Ovary (tissue), 3 donors: Measurements from ENCODE around the gene HSPB7.

Experiments used
- EP300 ChIP-seq: sonication (generic); formaldehyde crosslinking; IDR thresholded peaks from one replicate; pipeline ENCODE4 v1.6.1; 2017; ENCODE audit warnings: antibody characterized with exemption
- POLR2A ChIP-seq: fragments of 450-650 bp; IDR thresholded peaks from one replicate; pipeline ENCODE4 v1.6.1; 2017; ENCODE audit warnings: antibody characterized with exemption, mild to moderate bottlenecking, moderate library complexity
- TF ChIP-seq, protein P1 (sequence below), 3 donors: fragments of 450-650 bp in 2 of 3; fragments of 200-600 bp in 1 of 3; IDR thresholded peaks; one replicate each; pipeline versions ENCODE4 v1.5.1 to v1.8.0; 2016 to 2022; ENCODE audit warnings: antibody characterized with exemption in 3 of 3, mild to moderate bottlenecking in 1 of 3
- donor health status: DM: no; HTN: no; CAD: no.

DNA sequence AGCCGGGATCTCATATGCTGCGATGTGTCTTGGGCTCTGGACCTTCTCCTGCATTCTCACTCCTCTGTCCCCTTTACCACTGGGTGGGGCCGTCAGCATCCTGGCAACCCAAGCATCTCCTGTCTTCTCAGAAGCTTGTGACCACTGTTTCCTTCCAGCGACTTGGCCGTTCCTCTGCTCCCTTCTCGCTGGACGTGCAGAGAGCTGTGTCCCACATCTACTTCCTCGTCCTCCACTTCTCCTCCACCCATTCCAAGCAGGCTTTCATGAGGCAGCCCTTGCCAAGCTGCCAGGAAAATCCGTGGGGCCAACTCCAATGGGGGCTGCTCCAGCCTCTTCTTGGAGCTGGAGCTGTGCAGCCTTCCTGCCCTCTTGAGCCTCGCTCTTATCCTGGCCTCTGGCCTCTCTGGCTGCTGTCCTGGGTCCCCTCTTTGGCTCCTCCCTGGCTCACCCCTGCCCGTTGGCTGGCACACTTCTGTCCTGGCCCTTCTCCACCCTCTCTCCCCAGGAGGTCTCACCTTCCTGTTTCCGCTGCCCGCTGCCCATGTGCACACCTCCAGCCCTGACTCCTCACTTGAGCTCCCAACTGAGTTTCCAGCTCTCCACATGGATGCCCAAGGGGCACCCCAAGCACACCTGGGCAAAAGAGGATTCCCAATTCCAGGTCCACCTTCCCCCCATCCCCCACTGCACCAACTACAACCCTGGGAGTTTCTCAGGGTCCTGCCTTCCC, 46.9 kb upstream of the HSPB7 start:
- TF ChIP-seq EP300 = no peak
- TF ChIP-seq, protein P1, sequence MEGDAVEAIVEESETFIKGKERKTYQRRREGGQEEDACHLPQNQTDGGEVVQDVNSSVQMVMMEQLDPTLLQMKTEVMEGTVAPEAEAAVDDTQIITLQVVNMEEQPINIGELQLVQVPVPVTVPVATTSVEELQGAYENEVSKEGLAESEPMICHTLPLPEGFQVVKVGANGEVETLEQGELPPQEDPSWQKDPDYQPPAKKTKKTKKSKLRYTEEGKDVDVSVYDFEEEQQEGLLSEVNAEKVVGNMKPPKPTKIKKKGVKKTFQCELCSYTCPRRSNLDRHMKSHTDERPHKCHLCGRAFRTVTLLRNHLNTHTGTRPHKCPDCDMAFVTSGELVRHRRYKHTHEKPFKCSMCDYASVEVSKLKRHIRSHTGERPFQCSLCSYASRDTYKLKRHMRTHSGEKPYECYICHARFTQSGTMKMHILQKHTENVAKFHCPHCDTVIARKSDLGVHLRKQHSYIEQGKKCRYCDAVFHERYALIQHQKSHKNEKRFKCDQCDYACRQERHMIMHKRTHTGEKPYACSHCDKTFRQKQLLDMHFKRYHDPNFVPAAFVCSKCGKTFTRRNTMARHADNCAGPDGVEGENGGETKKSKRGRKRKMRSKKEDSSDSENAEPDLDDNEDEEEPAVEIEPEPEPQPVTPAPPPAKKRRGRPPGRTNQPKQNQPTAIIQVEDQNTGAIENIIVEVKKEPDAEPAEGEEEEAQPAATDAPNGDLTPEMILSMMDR (IDR thresholded peaks at IDR 0.05) = no peak
- TF ChIP-seq POLR2A = no peak
